AG08395 (cell line): Measurements from ENCODE around the gene RPEL1.
A peak's percentile ranks its signal among the peaks of the same experiment; 100 is the strongest.
"Not testable (repeated sequence)": the region's sequence is repeated elsewhere in the genome, so short reads cannot be mapped to it uniquely, and the experiment has no call there.

Source experiments
- DNase-seq: peaks from one replicate; pipeline ENCODE4 v3.0.0; 2012; ENCODE audit warnings: mixed read lengths, low spot score

Gene RPEL1

GRCh38 chr10:103232772-103233488, 12.8 kb upstream of the RPEL1 start:
- no peak for DNase-seq

- no peak for DNase-seq
Measured at GRCh38 chr10:103235775-103236174, 9.9 kb upstream of the RPEL1 start.

GRCh38 chr10:103238506-103239252, 7.0 kb upstream of the RPEL1 start:
- DNase-seq, result peak; percentile 57

- peak; percentile 46 for DNase-seq
Measured at GRCh38 chr10:103241262-103242011, 4.2 kb upstream of the RPEL1 start.

- peak; percentile 92 for DNase-seq
Measured at GRCh38 chr10:103244666-103245271, 918 bp upstream of the RPEL1 start.

- no peak for DNase-seq
Measured at GRCh38 chr10:103246324-103246723, 637 bp downstream of the RPEL1 start.

- no peak for DNase-seq
Measured at GRCh38 chr10:103254113-103254512, 8.4 kb downstream of the RPEL1 start.

GRCh38 chr10:103254538-103255325, 9.0 kb downstream of the RPEL1 start:
- DNase-seq, result peak; percentile 38

GRCh38 chr10:103256613-103257012, 10.9 kb downstream of the RPEL1 start:
- no peak for DNase-seq

GRCh38 chr10:103257812-103258211, 12.1 kb downstream of the RPEL1 start:
- no peak for DNase-seq

- not testable (repeated sequence) for DNase-seq
Measured at GRCh38 chr10:103258928-103259327, 13.2 kb downstream of the RPEL1 start.

GRCh38 chr10:103259989-103260388, 14.3 kb downstream of the RPEL1 start:
- DNase-seq, result no peak

- no peak for DNase-seq
Measured at GRCh38 chr10:103262229-103262628, 16.5 kb downstream of the RPEL1 start.

- DNase-seq, result peak; percentile 61
Measured at GRCh38 chr10:103265717-103266329, 20.1 kb downstream of the RPEL1 start.

GRCh38 chr10:103273041-103273441, 27.4 kb downstream of the RPEL1 start:
- DNase-seq, result peak; percentile 98

- no peak for DNase-seq
Measured at GRCh38 chr10:103276251-103276895, 30.7 kb downstream of the RPEL1 start.

GRCh38 chr10:103276896-103277712, 31.4 kb downstream of the RPEL1 start, which contains the start of gene INA:
Gene INA (plus strand): TSS chr10:103277138. CDS start chr10:103277212, 74 bp downstream.
- DNase-seq, result peak; percentile 38

GRCh38 chr10:103277713-103278536, 32.2 kb downstream of the RPEL1 start:
- DNase-seq, result no peak

- no peak for DNase-seq
Measured at GRCh38 chr10:103278537-103278823, 32.8 kb downstream of the RPEL1 start.
